Transverse colon (tissue), 4 donors: Measurements from ENCODE around the gene LEUTX. TPM values are rescaled to one million over a fixed set of nuclear protein-coding genes. Genes with fewer than 3 reads are reported as not detected.

Experiments used
- DNase-seq: peaks from one replicate; pipeline ENCODE4 v3.0.0-alpha.2; 2019
- H3K27ac ChIP-seq, 4 donors: fragments of 200-600 bp; sonication (generic); 2 replicates each; pipeline ENCODE4 v1.5.1; 2016 to 2018; ENCODE audit warnings: inconsistent platforms in 4 of 4
- H3K27me3 ChIP-seq: fragments of 200-600 bp; sonication (generic); 2 replicates; pipeline ENCODE4 v1.5.1; 2017; ENCODE audit warnings: inconsistent platforms
- H3K36me3 ChIP-seq, 4 donors: fragments of 200-600 bp; sonication (generic); 2 replicates each; pipeline ENCODE4 v1.5.1; 2017 to 2019; ENCODE audit warnings: inconsistent platforms in 4 of 4
- H3K4me1 ChIP-seq, 4 donors: fragments of 200-600 bp; sonication (generic); 2 replicates each; pipeline ENCODE4 v1.5.1; 2017 to 2020; ENCODE audit warnings: inconsistent platforms in 4 of 4
- H3K4me3 ChIP-seq, 4 donors: fragments of 200-600 bp; sonication (generic); 1 replicate in 1 of 4; 2 replicates in 3 of 4; pipeline versions ENCODE4 v1.5.1 to v1.6.1; 2017 to 2019; ENCODE audit warnings: inconsistent platforms in 4 of 4
- H3K9me3 ChIP-seq, 2 donors: fragments of 200-600 bp; sonication (generic); 2 replicates each; pipeline ENCODE4 v1.5.1; 2017 to 2019; ENCODE audit warnings: inconsistent platforms in 2 of 2
- EP300 ChIP-seq: sonication (generic); formaldehyde crosslinking; IDR thresholded peaks from one replicate; pipeline ENCODE4 v1.6.1; 2017; ENCODE audit warnings: antibody characterized with exemption, low read depth
- POLR2A ChIP-seq: fragments of 450-650 bp; IDR thresholded peaks from one replicate; pipeline ENCODE4 v1.6.1; 2016; ENCODE audit warnings: antibody characterized with exemption, mild to moderate bottlenecking, moderate library complexity
- POLR2AphosphoS5 ChIP-seq, 3 donors: sonication (generic); formaldehyde crosslinking; IDR thresholded peaks; one replicate each; pipeline ENCODE4 v1.6.1; 2016; ENCODE audit warnings: antibody characterized with exemption in 3 of 3
- WGBS, 2 donors: methylation state at CpG; one replicate each; pipeline ENCODE4 v1.1.5; 2018; ENCODE audit warnings: low coverage in 1 of 2; 5-methylcytosine and 5-hydroxymethylcytosine counted together
- in situ Hi-C, 4 donors: fragments of 200-750 bp; cut with MboI; loops; one replicate each; pipeline versions ENCODE4 v1.15.0 to v1.15.1; 2017; ENCODE audit warnings: low sequenced_read_pairs in 3 of 4, low pct_ligation_motif_present in 1 of 4, low pct_unique_long_range_greater_than_20kb in 1 of 4
- intact Hi-C: fragments of 100-400 bp; cut with DNase I; formaldehyde crosslinking; loops from one replicate; pipeline ENCODE4 v1.15.1; 2023; ENCODE audit warnings: low total_unique reads
- total RNA-seq, 4 donors: library from RNA; depleted of rRNA; stranded (reverse); fragments of >200 nt; gene quantifications; one replicate each; pipeline ENCODE4 v1.1.0, GENCODE V29; 2016
- TF ChIP-seq, protein P1 (sequence below), 5 experiments: fragments of 200-600 bp in 3 of 5; fragments of 450-650 bp in 2 of 5; sonication (generic) in 3 of 5; IDR thresholded peaks; 1 replicate in 2 of 5; 2 replicates in 3 of 5; pipeline ENCODE4 v1.5.1; 2016 to 2017; ENCODE audit warnings: antibody characterized with exemption in 5 of 5, inconsistent platforms in 3 of 5, mild to moderate bottlenecking in 2 of 5, moderate library complexity in 1 of 5

LEUTX gene
- total RNA-seq, 4 donors from 2014 or later: not detected

DNA sequence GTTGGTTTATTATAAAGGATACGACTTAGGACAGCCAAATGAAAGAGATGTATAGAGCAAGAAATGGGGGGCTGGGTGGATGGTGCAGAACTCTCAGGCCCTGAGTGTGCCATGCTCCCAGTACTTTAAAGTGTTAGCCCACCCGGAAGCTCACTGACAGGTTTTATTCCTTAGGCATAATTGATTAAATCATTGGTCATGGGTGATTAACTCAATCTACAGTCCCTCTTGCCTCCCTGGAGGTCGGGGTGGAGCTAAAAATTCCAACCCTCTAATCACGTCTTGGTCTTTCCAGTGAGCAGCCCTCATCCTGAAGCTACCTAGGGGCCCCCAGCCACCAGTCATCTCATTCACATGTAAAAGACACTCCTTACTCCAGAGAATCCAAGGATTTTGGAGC, 9.9 kb upstream of the LEUTX start:
- in situ Hi-C loops (no loop called here), intact Hi-C loops (no loop called here)
- TF ChIP-seq EP300: no peak
- TF ChIP-seq, protein P1, sequence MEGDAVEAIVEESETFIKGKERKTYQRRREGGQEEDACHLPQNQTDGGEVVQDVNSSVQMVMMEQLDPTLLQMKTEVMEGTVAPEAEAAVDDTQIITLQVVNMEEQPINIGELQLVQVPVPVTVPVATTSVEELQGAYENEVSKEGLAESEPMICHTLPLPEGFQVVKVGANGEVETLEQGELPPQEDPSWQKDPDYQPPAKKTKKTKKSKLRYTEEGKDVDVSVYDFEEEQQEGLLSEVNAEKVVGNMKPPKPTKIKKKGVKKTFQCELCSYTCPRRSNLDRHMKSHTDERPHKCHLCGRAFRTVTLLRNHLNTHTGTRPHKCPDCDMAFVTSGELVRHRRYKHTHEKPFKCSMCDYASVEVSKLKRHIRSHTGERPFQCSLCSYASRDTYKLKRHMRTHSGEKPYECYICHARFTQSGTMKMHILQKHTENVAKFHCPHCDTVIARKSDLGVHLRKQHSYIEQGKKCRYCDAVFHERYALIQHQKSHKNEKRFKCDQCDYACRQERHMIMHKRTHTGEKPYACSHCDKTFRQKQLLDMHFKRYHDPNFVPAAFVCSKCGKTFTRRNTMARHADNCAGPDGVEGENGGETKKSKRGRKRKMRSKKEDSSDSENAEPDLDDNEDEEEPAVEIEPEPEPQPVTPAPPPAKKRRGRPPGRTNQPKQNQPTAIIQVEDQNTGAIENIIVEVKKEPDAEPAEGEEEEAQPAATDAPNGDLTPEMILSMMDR (IDR thresholded peaks at IDR 0.05): no peak
- TF ChIP-seq POLR2A: no peak
- no peak for TF ChIP-seq POLR2AphosphoS5 (IDR thresholded peaks at IDR 0.05)

DNA sequence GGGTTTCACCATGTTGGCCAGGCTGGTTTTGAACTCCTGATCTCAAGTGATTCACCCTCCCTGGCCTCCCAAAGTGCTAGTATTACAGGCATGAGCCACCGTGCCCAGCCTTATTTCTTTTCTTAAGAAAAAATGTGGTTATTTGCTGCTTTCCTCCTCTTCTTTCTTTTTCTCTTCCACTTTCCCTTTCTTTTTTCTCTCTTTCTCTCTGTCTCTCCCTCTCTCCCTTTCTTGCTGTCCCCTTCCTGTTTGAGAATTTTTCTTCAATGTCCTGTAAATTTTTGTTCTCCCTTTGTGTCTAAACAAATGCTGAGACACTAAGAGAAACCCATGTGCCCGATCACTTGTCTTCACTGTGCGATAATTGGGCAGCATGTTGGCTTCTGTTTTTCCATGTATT, 2.2 kb downstream of the LEUTX start:
- Histone ChIP-seq H3K9me3 (no peaks in the 10 kb centered on the region), H3K27me3 (peaks cover 53% of the 10 kb centered on the region), H3K4me1 (no peaks in the 10 kb centered on the region), H3K36me3 (no peaks in the 10 kb centered on the region), H3K27ac (no peak overlapping the region), H3K4me3 (no peak overlapping the region)
- intact Hi-C loops: no loop called here
- 83 to 96% methylated on average over 3 of the region's 3 CpGs for WGBS, 2 donors
- in situ Hi-C loops: no loop called here
- no peak for TF ChIP-seq POLR2AphosphoS5 (IDR thresholded peaks at IDR 0.05)
- TF ChIP-seq POLR2A: no peak
- TF ChIP-seq, protein P1 (IDR thresholded peaks at IDR 0.05): no peak
- TF ChIP-seq EP300: no peak
- DNase-seq: no peak

More for the DNA sequence above, 9.9 kb upstream of the LEUTX start:
- peaks cover 20% of the 10 kb centered on the region for H3K27me3 ChIP-seq
- H3K4me3 ChIP-seq: no peak overlapping the region
- H3K9me3 ChIP-seq: no peaks in the 10 kb centered on the region
- no peaks in the 10 kb centered on the region for H3K36me3 ChIP-seq
- 61 to 69% methylated on average over 3 to 4 of the region's 4 CpGs for WGBS, 2 donors
- H3K4me1 ChIP-seq: no peaks in the 10 kb centered on the region
- no peak overlapping the region for H3K27ac ChIP-seq
- DNase-seq: no peak

DNA sequence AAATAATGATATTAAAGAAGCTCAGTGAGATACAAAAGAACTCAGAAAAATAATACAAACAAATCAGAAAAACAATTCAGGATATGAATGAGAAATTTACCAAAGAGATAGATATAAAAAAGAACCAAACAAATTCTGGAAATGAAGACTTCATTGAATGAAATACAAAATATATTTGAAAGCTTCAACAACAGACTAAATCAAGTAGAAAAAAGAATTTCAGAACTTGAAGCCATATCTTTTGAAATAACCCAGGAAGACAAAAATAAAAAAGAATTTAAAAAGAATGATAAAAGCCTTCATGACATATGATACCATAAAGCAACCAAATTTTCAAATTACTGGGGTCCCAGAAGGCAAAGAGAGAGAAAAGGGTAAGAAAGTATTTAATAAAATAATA, 9.6 kb downstream of the LEUTX start:
- TF ChIP-seq EP300 (no peak), POLR2AphosphoS5 (IDR thresholded peaks at IDR 0.05) (no peak), POLR2A (no peak)
- TF ChIP-seq, protein P1 (IDR thresholded peaks at IDR 0.05): no peak
- no peaks in the 10 kb centered on the region for H3K4me1 ChIP-seq
- no peak overlapping the region for H3K27ac ChIP-seq
- no peak for DNase-seq
- peaks cover 0 to 4% of the 10 kb centered on the region in 2 donors for H3K9me3 ChIP-seq
- no peak overlapping the region for H3K4me3 ChIP-seq
- intact Hi-C loops (no loop called here), in situ Hi-C loops (no loop called here)
- no peaks in the 10 kb centered on the region for H3K36me3 ChIP-seq
- H3K27me3 ChIP-seq: peaks cover 22% of the 10 kb centered on the region

DNA sequence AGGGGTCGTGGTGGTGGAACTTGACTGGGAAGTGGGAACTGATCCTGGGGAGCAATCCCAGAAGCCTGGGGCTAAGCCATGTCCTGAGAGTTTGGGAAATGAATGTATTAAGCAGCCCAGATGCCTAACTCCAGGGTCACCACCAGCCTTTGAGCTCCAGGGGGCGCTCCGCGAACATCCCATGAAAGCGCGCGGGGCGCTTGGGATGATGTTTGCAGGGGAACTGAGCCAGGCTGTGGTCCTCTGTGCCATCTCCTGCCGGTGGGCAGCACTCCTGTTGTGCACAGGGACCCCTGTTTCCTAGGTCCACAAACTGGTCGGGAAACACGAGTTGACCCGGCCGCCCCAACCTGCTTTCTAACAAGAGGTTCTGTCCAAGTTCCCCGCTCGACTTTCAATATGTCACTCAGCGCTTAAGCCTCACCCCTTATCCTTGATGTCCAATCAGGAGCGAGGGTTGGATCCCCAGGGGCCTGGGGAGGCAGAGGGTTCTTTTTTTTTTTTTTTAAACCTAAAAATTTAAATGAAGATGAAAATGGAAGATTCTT, 14.4 kb downstream of the LEUTX start:
- TF ChIP-seq, protein P1 (IDR thresholded peaks at IDR 0.05): peak; percentile 79 to 84 (median 83)
- TF ChIP-seq POLR2AphosphoS5 (IDR thresholded peaks at IDR 0.05): no peak
- intact Hi-C loops (loop anchor here (10.0 kb wide), 1 partner anchor 172 kb away; no protein-coding TSS in a partner anchor), in situ Hi-C loops (loop anchor here in 2 of 4 donors (10.0 kb wide), 1 partner anchor 52 kb away; the partner anchor contains the start of gene FBL (in 2 of the 2))
- Histone ChIP-seq H3K9me3 (no peaks in the 10 kb centered on the region), H3K4me1 (no peaks in the 10 kb centered on the region), H3K27me3 (peaks cover 13% of the 10 kb centered on the region), H3K27ac (no peak overlapping the region), H3K36me3 (no peaks in the 10 kb centered on the region), H3K4me3 (peak overlapping the region; percentile 27 to 49 (median 32))
- WGBS, 2 donors: 0 to 1% methylated on average over 1 to 17 of the region's 17 CpGs
- peak; percentile 71 for DNase-seq
